Muscle layer of colon (tissue), 2 donors: ENCODE results near the gene PCDHB12.
"Not testable (repeated sequence)": the region's sequence is repeated elsewhere in the genome, so short reads cannot be mapped to it uniquely, and the experiment has no call there.

Experiments used
- H3K27ac ChIP-seq: one replicate; pipeline ENCODE4 v1.7.0; 2013; ENCODE audit warnings: low read depth, mild to moderate bottlenecking, low read length, moderate library complexity
- H3K27me3 ChIP-seq, 2 donors: one replicate each; pipeline ENCODE4 v1.7.0; 2013; ENCODE audit warnings: low read length in 2 of 2, mild to moderate bottlenecking in 2 of 2; ENCODE audit not compliant: insufficient read depth in 2 of 2, control insufficient read depth in 1 of 2
- H3K36me3 ChIP-seq: one replicate; pipeline ENCODE4 v1.7.0; 2013; ENCODE audit warnings: mild to moderate bottlenecking, low read length; ENCODE audit not compliant: insufficient read depth
- H3K4me1 ChIP-seq: one replicate; pipeline ENCODE4 v1.7.0; 2013; ENCODE audit warnings: mild to moderate bottlenecking, low read length; ENCODE audit not compliant: insufficient read depth
- H3K4me3 ChIP-seq, 2 donors: one replicate each; pipeline ENCODE4 v1.7.0; 2013; ENCODE audit warnings: low read length in 2 of 2, low read depth in 1 of 2, mild to moderate bottlenecking in 1 of 2, moderate library complexity in 1 of 2
- H3K9ac ChIP-seq: one replicate; pipeline ENCODE4 v1.7.0; 2013; ENCODE audit warnings: low read length
- H3K9me3 ChIP-seq: one replicate; pipeline ENCODE4 v1.7.0; 2013; ENCODE audit warnings: mild to moderate bottlenecking, low read length
- donor health status: abdominal sarcoma.
- donor health status: Adenocarcinoma of cecum.

PCDHB12 gene

DNA sequence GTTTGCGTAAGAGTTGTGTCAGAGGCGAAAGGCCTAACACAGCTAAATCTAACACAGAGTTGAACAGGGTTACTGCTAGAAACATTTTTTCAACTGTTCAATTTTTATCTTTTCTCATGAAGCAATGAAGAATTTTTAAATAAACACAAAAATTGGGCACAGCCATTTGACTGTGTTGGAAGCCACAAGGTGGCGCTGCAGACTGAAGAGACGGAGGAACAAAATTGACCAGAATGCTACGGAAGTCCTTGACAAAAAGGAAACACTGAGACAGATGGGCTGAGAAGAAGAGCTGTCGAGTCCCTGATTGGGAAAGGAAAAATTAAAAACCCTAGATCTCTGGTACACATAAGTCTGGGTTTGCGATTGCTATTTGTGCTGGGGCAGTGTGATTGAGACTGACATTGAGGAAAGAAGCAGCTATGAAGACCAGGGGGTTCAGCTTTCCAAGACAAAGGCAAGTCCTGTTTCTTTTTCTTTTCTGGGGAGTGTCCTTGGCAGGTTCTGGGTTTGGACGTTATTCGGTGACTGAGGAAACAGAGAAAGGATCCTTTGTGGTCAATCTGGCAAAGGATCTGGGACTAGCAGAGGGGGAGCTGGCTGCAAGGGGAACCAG, 21.5 kb upstream of the PCDHB12 start, which contains the start of gene PCDHB9:
Gene PCDHB9 (plus strand): TSS at position 265 of the 616 bp plus-strand sequence. CDS start 158 bp downstream, at position 423.
- Histone ChIP-seq H3K9me3 (peaks cover 24% of the 10 kb centered on the region), H3K9ac (no peak within 1 kb of the TSS), H3K4me3 (no peak within 1 kb of the TSS), H3K27me3 (no peaks in the 10 kb centered on the region), H3K36me3 (no peaks in the 10 kb centered on the region), H3K4me1 (no peaks in the 10 kb centered on the region), H3K27ac (no peak within 1 kb of the TSS)

DNA sequence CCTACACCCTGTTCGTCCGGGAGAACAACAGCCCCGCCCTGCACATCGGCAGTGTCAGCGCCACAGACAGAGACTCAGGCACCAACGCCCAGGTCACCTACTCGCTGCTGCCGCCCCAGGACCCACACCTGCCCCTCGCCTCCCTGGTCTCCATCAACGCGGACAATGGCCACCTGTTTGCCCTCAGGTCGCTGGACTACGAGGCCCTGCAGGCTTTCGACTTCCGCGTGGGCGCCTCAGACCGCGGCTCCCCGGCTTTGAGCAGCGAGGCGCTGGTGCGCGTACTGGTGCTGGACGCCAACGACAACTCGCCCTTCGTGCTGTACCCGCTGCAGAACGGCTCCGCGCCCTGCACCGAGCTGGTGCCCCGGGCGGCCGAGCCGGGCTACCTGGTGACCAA, 19.8 kb upstream of the PCDHB12 start:
- H3K27ac ChIP-seq, H3K27me3 ChIP-seq, H3K4me1 ChIP-seq, H3K9ac ChIP-seq, H3K36me3 ChIP-seq: not testable (repeated sequence)
- H3K4me3 ChIP-seq, result peak overlapping the region in 1 of 2 donors; percentile 2
- peaks cover 20% of the 10 kb centered on the region for H3K9me3 ChIP-seq

DNA sequence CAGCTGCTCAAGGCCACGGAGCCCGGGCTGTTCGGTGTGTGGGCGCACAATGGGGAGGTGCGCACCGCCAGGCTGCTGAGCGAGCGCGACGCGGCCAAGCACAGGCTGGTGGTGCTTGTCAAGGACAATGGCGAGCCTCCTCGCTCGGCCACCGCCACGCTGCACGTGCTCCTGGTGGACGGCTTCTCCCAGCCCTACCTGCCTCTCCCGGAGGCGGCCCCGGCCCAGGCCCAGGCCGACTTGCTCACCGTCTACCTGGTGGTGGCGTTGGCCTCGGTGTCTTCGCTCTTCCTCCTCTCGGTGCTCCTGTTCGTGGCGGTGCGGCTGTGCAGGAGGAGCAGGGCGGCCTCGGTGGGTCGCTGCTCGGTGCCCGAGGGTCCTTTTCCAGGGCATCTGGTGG, 19.4 kb upstream of the PCDHB12 start:
- not testable (repeated sequence) for H3K9ac ChIP-seq, H3K27ac ChIP-seq, H3K36me3 ChIP-seq, H3K27me3 ChIP-seq, H3K4me1 ChIP-seq, H3K4me3 ChIP-seq
- peaks cover 20% of the 10 kb centered on the region for H3K9me3 ChIP-seq

DNA sequence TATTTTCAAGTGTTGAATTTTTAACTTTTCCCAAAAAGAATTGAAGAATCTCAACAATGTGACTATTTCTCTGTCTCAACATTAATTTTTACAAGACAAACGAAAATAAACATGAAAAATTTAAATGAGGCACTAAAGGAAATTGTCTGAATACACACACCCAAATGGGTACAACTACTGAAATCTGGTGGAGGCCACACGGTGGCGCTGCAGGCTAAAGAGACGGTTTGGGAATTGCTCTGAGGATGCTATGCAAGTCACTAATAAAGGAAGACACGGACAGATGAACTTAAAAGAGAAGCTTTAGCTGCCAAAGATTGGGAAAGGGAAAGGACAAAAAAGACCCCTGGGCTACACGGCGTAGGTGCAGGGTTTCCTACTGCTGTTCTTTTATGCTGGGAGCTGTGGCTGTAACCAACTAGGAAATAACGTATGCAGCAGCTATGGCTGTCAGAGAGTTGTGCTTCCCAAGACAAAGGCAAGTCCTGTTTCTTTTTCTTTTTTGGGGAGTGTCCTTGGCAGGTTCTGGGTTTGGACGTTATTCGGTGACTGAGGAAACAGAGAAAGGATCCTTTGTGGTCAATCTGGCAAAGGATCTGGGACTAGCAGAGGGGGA, 16.3 kb upstream of the PCDHB12 start, which contains the start of gene PCDHB10:
Gene PCDHB10 (plus strand): TSS at position 244 of the 616 bp plus-strand sequence. CDS start 200 bp downstream, at position 444.
- H3K9ac ChIP-seq, result no peak within 1 kb of the TSS
- peaks cover 13% of the 10 kb centered on the region for H3K9me3 ChIP-seq
- H3K4me1 ChIP-seq, result no peaks in the 10 kb centered on the region
- H3K36me3 ChIP-seq, result no peaks in the 10 kb centered on the region
- no peak within 1 kb of the TSS for H3K27ac ChIP-seq
- H3K4me3 ChIP-seq, result peak within 1 kb of the TSS in 1 of 2 donors; percentile 33
- H3K27me3 ChIP-seq, result no peaks in the 10 kb centered on the region

DNA sequence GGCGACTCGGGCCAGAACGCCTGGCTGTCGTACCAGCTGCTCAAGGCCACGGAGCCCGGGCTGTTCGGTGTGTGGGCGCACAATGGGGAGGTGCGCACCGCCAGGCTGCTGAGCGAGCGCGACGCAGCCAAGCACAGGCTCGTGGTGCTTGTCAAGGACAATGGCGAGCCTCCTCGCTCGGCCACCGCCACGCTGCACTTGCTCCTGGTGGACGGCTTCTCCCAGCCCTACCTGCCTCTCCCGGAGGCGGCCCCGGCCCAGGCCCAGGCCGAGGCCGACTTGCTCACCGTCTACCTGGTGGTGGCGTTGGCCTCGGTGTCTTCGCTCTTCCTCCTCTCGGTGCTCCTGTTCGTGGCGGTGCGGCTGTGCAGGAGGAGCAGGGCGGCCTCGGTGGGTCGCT, 14.2 kb upstream of the PCDHB12 start:
- peaks cover 29% of the 10 kb centered on the region for H3K9me3 ChIP-seq

DNA sequence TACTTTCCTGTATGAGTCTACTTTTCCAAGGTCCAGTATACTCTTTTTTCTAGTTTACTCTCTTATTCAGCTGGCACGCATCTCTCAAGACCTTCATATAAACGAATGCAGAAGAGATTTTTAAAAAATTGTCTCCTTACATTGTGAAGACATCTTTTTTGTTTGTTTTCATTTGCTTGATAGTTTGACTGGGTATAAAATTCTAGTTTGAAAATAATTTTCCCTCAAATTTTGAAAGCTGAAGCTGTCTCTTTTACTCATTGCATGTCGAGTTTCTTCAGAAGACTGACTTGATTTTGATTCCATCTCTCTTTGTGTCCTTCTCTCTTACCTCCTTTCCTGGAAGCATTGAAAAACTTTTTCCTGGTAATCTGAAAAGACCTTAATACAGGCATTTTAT, 12.2 kb upstream of the PCDHB12 start:
- Histone ChIP-seq H3K9ac (no peak overlapping the region), H3K4me1 (no peaks in the 10 kb centered on the region), H3K36me3 (no peaks in the 10 kb centered on the region), H3K4me3 (no peak overlapping the region), H3K9me3 (peaks cover 29% of the 10 kb centered on the region), H3K27ac (no peak overlapping the region), H3K27me3 (no peaks in the 10 kb centered on the region)

More for the DNA sequence above, 14.2 kb upstream of the PCDHB12 start:
- not testable (repeated sequence) for H3K27ac ChIP-seq, H3K9ac ChIP-seq, H3K4me3 ChIP-seq, H3K27me3 ChIP-seq, H3K36me3 ChIP-seq, H3K4me1 ChIP-seq

DNA sequence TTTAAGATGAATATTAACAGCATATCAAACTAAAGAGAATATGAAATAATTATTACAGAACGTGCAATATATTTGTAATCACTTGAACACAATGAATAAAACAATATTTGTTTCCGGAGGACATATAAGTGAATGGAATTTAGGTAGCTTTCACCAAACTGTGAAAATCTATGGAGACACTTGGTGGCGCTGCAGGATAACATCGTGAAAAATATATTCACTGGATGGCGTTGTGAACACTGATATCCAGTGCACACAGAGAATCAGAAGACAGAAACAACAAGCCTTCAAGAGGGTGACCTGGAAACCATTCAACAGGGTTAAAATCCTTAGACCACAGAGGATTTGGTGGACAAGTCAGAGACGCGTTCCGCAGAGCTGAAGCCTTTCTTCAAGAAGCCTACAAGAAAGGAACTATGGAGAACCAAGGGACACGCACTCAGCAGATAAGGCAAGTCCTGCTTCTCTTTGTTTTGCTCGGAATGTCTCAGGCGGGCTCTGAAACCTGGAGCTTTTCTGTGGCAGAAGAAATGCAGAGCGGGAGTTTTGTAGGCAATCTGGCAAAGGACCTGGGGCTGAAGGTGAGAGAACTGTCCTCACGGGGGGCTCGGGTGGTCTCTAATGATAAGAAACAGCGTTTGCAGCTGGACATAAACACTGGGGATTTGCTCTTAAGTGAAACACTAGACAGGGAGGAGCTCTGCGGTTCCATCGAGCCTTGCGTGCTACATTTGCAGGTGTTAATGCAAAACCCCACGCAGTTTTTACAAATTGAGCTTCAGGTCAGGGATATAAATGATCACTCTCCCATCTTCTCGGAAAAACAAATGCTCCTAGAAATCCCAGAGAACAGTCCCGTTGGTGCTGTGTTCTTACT, 8.9 kb upstream of the PCDHB12 start, which contains the start of gene PCDHB11:
Gene PCDHB11 (plus strand): TSS at position 269 of the 877 bp plus-strand sequence. CDS start 148 bp downstream, at position 417.
- Histone ChIP-seq H3K9ac (no peak within 1 kb of the TSS), H3K9me3 (peaks cover 20% of the 10 kb centered on the region), H3K36me3 (no peaks in the 10 kb centered on the region), H3K27me3 (no peaks in the 10 kb centered on the region), H3K4me3 (peak within 1 kb of the TSS in 1 of 2 donors; percentile 41), H3K4me1 (no peaks in the 10 kb centered on the region), H3K27ac (no peak within 1 kb of the TSS)

DNA sequence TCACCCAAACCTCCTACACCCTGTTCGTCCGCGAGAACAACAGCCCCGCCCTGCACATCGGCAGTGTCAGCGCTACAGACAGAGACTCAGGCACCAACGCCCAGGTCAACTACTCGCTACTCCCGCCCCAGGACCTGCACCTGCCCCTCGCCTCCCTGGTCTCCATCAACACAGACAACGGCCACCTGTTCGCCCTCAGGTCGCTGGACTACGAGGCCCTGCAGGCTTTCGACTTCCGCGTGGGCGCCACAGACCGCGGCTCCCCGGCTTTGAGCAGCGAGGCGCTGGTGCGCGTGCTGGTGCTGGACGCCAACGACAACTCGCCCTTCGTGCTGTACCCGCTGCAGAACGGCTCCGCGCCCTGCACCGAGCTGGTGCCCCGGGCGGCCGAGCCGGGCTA, 7.4 kb upstream of the PCDHB12 start:
- not testable (repeated sequence) for H3K27me3 ChIP-seq

DNA sequence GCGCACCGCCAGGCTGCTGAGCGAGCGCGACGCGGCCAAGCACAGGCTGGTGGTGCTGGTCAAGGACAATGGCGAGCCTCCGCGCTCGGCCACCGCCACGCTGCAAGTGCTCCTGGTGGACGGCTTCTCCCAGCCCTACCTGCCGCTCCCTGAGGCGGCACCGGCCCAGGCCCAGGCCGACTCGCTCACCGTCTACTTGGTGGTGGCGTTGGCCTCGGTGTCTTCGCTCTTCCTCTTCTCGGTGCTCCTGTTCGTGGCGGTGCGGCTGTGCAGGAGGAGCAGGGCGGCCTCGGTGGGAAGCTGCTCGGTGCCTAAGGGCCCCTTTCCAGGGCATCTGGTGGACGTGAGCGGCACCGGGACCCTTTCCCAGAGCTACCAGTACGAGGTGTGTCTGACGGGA, 6.9 kb upstream of the PCDHB12 start:
- H3K27me3 ChIP-seq, H3K4me1 ChIP-seq, H3K4me3 ChIP-seq, H3K9ac ChIP-seq, H3K27ac ChIP-seq, H3K36me3 ChIP-seq: not testable (repeated sequence)
- peaks cover 27% of the 10 kb centered on the region for H3K9me3 ChIP-seq

More for the DNA sequence above, 7.4 kb upstream of the PCDHB12 start:
- peaks cover 22% of the 10 kb centered on the region for H3K9me3 ChIP-seq
- H3K4me3 ChIP-seq, H3K9ac ChIP-seq, H3K36me3 ChIP-seq, H3K4me1 ChIP-seq, H3K27ac ChIP-seq: not testable (repeated sequence)

DNA sequence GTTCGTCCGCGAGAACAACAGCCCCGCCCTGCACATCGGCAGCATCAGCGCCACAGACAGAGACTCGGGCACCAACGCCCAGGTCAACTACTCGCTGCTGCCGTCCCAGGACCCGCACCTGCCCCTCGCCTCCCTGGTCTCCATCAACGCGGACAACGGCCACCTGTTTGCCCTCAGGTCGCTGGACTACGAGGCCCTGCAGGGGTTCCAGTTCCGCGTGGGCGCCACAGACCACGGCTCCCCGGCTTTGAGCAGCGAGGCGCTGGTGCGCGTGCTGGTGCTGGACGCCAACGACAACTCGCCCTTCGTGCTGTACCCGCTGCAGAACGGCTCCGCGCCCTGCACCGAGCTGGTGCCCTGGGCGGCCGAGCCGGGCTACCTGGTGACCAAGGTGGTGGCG, 1.8 kb downstream of the PCDHB12 start:
- H3K27ac ChIP-seq, H3K4me1 ChIP-seq, H3K36me3 ChIP-seq, H3K27me3 ChIP-seq, H3K9ac ChIP-seq, H3K4me3 ChIP-seq: not testable (repeated sequence)
- peaks cover 57% of the 10 kb centered on the region for H3K9me3 ChIP-seq

DNA sequence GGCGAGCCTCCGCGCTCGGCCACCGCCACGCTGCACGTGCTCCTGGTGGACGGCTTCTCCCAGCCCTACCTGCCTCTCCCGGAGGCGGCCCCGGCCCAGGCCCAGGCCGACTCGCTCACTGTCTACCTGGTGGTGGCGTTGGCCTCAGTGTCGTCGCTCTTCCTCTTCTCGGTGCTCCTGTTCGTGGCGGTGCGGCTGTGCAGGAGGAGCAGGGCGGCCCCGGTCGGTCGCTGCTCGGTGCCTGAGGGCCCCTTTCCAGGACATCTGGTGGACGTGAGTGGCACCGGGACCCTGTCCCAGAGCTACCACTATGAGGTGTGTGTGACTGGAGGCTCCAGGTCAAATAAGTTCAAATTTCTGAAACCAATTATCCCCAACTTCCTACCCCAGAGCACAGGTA, 2.3 kb downstream of the PCDHB12 start:
- not testable (repeated sequence) for H3K27me3 ChIP-seq, H3K4me1 ChIP-seq, H3K27ac ChIP-seq, H3K36me3 ChIP-seq, H3K4me3 ChIP-seq, H3K9ac ChIP-seq
- H3K9me3 ChIP-seq, result peaks cover 57% of the 10 kb centered on the region
